Activated naive CD8-positive, alpha-beta T cell treated with anti-CD3 and anti-CD28 coated beads, Interleukin-2, amount 50 U/mL, for 16 hours (primary cell): Measurements from ENCODE around the gene NPC1.
"Not testable (repeated sequence)": the region's sequence is repeated elsewhere in the genome, so short reads cannot be mapped to it uniquely, and the experiment has no call there.

ENCODE experiments used
- DNase-seq: peaks from one replicate; pipeline ENCODE4 v3.0.0-alpha.2; 2020; ENCODE audit warnings: low read depth, low spot score

NPC1 gene

DNA sequence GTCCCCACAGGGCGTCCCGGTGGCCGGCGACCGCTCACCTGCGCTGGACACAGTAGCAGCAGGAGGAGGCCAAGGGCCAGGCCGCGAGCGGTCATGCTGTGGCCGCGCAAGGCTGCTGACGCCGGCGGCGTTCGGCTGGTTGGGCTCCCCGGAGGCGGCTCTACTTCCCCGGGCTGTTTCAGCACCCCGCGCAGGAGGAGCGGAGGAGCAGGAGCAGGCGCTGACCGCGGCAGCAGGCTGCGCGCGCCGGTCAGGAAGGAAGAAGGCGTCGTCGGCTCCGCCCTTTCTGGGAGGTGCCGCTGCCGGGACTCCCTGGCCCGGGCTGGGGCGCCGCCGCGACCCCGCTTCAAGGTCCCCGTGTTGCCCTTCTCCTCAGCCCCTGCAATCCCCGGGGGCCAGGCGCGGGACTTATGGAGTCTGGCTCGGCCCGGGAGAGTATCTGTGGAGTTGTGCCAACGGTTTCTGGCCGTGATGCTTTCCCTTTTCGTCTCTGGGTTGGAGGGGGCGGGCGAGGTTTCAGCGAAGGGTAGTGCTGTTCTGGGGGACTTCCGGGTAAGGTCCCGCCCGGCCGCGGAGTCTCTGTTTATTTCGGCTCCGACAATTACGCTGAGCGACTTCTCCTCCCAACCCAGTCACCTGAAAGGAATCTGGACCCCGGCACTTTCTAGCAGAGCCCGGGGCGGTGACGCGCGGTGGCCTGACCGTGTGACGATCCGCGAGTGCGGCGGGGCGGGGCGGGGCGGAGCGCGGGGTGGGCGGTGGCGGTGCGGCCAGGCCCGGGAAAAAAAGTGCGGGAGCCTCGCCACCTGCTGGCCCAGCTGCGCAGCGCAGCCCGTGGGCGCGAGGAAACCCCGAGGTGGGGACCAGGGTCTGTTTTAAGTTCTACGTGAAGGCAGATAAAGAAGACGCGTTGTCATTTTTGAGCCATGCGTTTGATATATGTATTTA lies at the start of gene NPC1:
Gene NPC1 (minus strand): TSS at position 258 of the 948 bp plus-strand sequence. CDS start 163 bp downstream, at position 95.
- peak; percentile 73 for DNase-seq

GRCh38 chr18:23636071-23636399 lies 49.7 kb upstream of the NPC1 start:
- no peak for DNase-seq

DNA sequence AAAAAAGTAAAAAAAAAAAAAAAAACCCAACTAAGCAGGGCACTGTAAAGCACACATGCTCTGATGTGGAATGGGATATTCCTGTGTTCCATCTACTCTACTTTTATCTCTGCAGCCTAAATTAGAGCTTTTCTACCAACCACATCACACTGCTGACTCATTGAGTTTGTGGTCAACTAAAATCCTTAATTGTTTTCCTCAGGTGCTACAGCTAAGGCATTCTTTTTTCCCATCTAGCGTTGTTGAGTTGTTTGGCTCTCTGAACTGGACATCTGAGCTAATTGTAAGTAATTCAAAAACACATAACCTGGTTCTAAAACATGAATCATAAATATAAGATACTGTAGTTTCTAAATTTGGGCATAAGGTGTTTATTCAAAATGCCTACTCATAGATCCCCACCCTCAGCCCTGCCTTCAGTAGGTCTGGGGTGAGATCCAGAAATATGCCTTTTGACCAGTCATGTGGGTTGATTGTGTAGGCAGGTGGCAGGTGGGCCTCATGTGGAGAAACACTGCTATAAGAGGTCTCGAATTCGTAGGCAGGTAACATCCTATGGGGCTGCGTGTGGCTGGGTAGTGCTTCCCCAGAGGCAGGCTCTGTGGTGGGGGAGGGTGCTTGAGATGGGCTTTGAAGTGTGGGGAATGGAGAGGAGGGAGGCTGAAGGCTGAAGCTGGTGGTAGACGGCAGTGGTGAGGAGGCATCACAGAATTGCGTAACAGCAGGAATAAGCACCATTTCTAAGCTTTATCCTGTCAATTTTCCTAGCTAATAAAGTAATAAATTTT lies 49.2 kb upstream of the NPC1 start:
- no peak for DNase-seq

DNA sequence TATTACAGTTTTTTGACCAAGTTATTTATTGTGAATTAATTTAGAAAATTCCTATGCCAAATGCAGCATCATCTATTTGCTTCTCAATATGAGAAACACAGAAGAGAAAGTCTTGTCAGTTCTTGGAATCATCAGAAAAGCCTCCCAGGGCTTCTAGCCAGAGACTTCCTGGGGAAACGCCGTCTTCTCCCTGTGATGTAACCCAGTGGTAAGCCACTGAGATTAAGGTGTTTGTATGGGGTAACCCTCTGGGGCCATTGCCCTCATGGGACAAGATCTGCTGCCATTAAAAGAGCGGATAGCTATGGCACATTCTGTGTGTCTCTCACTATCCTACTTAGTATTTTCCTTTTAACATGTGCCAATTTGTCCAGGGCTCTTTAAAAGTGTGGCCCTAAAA lies 48.4 kb upstream of the NPC1 start:
- no peak for DNase-seq

DNA sequence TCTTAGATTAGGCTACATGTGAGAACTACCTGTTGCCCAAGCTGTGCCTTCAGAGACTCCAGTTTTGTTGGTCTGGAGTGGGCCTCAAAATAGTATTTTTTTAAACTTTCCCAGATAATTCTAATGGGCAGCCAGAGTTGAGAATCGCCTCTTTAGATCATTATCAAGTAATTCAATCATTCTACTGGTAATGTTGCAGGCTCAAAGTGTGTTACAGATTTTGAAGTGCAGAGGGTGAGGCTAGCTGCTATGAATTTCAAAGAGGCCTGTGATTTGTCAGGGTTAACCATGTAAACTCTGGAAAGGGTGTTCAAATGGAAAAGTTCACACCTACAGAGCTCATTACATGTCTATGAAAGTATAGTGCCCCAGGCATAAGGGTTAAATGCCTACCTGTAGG lies 46.3 kb upstream of the NPC1 start:
- DNase-seq: no peak

DNA sequence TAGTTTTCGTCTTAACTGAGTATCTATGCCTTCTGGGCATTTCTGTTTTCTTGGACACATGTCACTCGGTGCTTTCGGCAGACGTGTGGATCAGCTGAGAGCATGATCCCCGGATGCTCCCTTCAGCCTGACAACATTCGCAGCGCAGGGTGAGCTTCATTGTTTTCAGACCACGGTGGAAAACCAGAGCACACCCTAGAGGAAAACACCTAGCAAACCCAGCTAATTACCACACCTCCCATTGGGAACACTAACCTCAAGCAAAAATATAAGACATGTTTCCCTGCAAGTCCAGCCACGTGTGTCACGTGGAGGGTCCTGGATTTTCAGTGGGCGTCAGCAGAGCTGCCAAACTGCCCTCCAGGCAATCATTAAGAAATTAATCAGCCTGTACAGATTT lies 45.4 kb upstream of the NPC1 start:
- DNase-seq: no peak

GRCh38 chr18:23631312-23631711 lies 45.0 kb upstream of the NPC1 start:
- DNase-seq: no peak

GRCh38 chr18:23629444-23629946 lies 43.2 kb upstream of the NPC1 start:
- no peak for DNase-seq

- DNase-seq: no peak
These were observed 41.7 kb upstream of the NPC1 start for GRCh38 chr18:23627970-23628369.

GRCh38 chr18:23627321-23627720 lies 41.0 kb upstream of the NPC1 start:
- DNase-seq: no peak

DNA sequence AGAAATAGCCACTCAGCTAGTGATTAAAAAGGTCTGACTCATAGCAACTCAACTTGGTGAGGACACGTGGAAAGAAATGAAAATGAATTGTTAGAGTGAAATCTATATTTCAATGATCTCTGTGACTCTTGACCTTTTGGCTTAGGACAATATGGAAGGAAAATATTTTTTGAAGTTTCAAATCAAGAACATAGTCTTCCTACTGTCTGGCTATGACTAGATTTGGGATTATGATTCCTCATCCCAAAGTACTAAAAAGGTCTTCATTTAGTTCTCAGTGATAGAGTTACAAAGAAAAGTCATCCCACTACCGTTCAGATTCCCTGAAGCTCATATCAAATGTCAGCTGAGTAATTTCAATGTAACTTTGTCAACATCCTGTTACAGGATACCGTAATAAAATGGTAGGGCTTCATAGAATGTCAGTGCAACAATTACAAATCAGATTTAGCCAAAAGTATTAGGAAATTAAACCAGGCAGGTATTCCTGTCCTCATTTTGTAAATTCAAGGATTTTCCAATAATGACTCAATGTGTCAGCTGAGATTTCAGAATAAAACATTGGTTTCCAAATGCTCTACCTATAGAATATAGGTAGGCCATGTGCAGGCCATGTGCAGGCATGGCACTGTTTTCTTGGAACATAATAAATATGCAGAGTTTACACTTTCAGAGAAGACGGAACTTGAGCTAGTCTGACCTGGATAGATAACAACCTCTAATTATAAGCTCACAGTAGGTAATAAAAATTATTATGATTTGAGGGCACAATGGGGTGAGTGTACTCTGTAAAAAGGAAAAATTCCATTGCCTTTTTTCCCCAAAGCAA lies 40.4 kb upstream of the NPC1 start:
- no peak for DNase-seq

GRCh38 chr18:23623040-23623439 lies 36.7 kb upstream of the NPC1 start:
- DNase-seq: no peak

DNA sequence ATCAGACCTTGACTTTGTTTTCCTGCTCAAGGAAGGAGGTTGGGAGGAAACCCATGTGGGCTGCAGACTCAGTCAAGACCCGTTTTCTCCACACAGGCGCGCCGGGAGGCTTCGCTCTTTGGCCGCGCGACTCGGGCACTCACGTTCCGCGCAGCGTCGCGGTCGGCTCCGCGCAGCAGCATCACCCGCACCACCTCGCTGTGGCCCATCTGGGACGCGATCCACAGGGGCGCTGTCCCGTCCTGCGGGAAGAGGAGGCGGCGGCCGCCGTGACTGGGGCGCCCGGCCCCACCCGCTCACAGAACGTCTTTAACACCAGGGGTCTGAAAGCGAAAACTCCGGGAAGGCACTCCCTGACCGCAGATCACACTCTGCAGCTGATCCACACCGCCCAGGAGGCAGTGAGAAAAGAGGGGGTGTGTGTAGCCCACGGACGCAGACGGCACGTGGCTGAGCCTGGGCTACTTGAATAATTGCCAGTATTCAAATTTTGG lies 33.1 kb upstream of the NPC1 start:
- DNase-seq: no peak

- DNase-seq: no peak
These were observed 32.6 kb upstream of the NPC1 start for GRCh38 chr18:23618862-23619387.

DNA sequence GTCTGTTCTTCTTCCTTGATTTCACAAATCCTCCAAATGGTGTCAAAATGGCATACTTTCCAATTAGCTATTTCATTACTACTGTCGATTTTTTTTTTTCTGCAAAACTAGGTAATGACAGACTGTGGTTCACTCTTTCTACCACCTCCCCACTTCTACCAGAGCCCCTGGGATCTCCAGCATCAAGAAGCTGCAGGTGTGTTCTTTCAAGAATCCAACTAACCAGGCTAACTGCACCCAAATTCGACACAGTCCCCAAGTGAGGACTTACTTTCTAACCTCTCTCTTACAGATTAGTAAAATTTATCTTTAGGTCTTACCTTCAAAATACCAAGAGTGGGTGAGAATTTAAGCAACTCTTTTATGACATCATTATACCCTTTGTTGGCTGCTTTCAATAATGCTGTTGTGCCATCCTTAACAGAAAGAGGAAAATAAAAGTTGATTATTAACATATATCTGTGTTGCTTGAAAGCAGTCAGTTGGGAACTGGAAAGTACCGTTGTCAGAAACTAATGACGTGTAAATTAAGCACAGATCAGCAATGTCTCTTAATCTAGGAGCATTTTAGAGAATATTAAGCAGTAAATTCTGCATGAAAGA lies 31.2 kb upstream of the NPC1 start:
- DNase-seq: no peak

DNA sequence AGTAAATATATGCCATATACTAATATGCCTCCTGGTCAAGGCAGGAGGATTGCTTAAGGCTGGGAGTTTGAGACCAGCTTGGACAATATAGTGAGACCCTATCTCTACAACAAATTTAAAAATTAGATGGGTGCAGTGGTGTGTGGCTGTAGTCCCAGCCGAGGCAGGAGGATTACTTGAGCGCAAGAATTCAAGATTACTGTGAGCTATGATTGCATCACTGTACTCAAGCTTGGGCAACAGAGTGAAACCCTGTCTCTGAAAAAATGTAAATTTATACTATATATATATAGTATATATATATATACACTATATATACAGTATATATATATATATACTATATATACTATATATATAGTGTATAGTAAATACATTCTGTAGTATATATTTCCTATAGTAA lies 30.0 kb upstream of the NPC1 start:
- no peak for DNase-seq

DNA sequence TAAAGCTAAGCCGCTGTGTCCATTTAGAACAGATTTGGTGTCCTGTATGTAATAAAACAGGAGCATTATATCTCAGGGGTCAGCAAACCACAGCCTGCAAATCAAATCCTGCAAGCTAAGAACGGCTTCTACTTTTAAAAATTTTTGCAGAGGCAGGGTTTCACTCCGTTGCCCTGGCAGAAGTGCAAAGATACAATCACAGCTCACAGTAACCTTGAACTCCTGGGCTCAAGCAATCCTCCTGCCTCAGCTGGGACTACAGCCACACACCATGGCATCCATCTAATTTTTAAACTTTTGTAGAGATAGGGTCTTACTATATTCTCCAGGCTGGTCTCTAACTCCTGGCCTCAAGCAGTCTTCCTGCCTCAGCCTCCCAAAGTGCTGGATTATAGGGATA lies 28.6 kb upstream of the NPC1 start:
- DNase-seq: no peak

- no peak for DNase-seq
These were observed 28.1 kb upstream of the NPC1 start for GRCh38 chr18:23614413-23614812.

DNA sequence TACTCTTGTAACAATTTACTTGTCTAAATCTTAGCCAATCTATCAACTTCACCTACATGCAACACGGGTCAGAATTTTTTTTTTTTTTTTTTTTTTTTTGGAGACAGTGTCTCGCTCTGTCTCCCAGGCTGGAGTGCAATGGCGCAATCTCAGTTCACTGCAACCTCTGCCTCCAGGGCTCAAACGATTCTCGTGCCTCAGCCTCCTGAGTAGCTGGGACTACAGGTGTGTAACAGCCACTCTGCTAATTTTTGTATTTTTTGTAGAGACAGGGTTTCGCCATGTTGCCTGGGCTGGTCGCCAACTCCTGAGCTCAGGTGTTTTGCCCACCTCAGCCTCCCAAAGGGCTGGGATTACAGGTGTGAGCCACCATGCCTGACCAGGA lies 26.8 kb upstream of the NPC1 start:
- not testable (repeated sequence) for DNase-seq

DNA sequence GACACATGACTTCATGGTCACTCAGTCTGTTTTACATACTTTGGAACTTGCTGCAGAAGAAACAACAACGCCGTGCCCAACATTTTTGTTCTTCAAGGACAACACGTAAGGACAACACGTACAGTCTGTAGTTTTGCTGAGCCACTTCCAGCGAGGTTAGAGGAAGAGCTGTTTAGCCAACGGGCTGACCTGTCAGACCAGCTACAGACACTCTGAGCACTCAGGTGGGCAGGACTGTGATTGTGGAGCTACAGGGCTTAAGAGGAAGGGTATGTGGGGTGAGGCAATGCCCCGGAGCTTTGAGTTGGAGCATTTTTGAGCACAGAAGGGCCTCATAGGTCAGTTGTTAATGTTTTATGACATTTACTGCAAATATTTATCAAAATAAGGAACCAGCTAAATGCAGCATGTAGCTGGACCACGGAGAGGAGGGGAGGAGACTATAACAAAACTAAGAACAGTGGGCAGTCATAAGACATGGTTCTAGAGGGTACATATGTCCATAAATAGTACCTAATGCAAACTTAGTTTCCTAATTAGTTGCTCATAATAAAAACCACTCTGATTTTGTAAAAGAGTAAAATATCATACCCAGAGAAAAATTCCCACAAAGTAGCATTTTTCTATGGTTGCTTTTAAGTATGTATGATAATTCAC lies 26.3 kb upstream of the NPC1 start:
- no peak for DNase-seq
